Neural cell (in vitro differentiated cells): ENCODE data around the gene GNPAT. TPM values are rescaled to one million over a fixed set of nuclear protein-coding genes. Genes with fewer than 3 reads are reported as not detected.
"Not testable (repeated sequence)": the region's sequence is repeated elsewhere in the genome, so short reads cannot be mapped to it uniquely, and the experiment has no call there.

Experiments
- H2AFZ ChIP-seq: fragments of 200-600, 300-800 bp; sonication (generic), shearing (Covaris generic); 2 replicates; pipeline ENCODE4 v1.6.0; 2014; ENCODE audit warnings: low read depth, mild to moderate bottlenecking, antibody characterized with exemption, low read length, moderate library complexity
- H3F3A ChIP-seq: fragments of 200-600 bp; shearing (Covaris generic); 2 replicates; pipeline ENCODE4 v1.6.1; 2016; ENCODE audit warnings: mild to moderate bottlenecking, moderate library complexity, mixed read lengths, antibody characterized with exemption, low read length; ENCODE audit not compliant: insufficient read depth, poor library complexity, severe bottlenecking
- H3K27ac ChIP-seq: fragments of 200-600, 300-800 bp; sonication (generic), shearing (Covaris generic); 2 replicates; pipeline ENCODE4 v1.5.1; 2014; ENCODE audit warnings: mild to moderate bottlenecking, low read length, moderate library complexity
- H3K27me3 ChIP-seq: fragments of 300-800, 200-600 bp; sonication (generic), shearing (Covaris generic); 2 replicates; pipeline ENCODE4 v1.6.0; 2014; ENCODE audit warnings: mild to moderate bottlenecking, low read depth, low read length, moderate library complexity; ENCODE audit not compliant: insufficient read depth
- H3K36me3 ChIP-seq: fragments of 300-800, 200-600 bp; sonication (generic), shearing (Covaris generic); 2 replicates; pipeline ENCODE4 v1.5.1; 2014; ENCODE audit warnings: mild to moderate bottlenecking, antibody characterized with exemption, low read length, moderate library complexity; ENCODE audit not compliant: insufficient read depth
- H3K4me2 ChIP-seq: fragments of 300-800, 200-600 bp; sonication (generic), shearing (Covaris generic); 2 replicates; pipeline ENCODE4 v1.6.0; 2014; ENCODE audit warnings: mild to moderate bottlenecking, low read length
- H3K4me3 ChIP-seq: fragments of 300-800, 200-600 bp; sonication (generic), shearing (Covaris generic); 2 replicates; pipeline ENCODE4 v1.5.1; 2014; ENCODE audit warnings: mild to moderate bottlenecking, low read length, moderate library complexity
- H3K79me2 ChIP-seq: fragments of 200-600 bp; shearing (Covaris generic); replicated peaks from 2 replicates; pipeline ENCODE4 v1.6.0; 2014; ENCODE audit warnings: mild to moderate bottlenecking, low read length, moderate library complexity; ENCODE audit not compliant: insufficient read depth
- H3K9ac ChIP-seq: fragments of 300-800, 200-600 bp; sonication (generic), shearing (Covaris generic); 2 replicates; pipeline ENCODE4 v1.6.1; 2016; ENCODE audit warnings: mild to moderate bottlenecking, low read length, mixed read lengths
- H3K9me2 ChIP-seq: fragments of 200-600 bp; shearing (Covaris generic); 2 replicates; pipeline ENCODE4 v1.6.1; 2016; ENCODE audit warnings: mild to moderate bottlenecking, low read length, mixed read lengths; ENCODE audit not compliant: insufficient read depth
- H3K9me3 ChIP-seq: fragments of 200-600, 300-800 bp; sonication (generic), shearing (Covaris generic); 2 replicates; pipeline ENCODE4 v1.6.1; 2016; ENCODE audit warnings: mild to moderate bottlenecking, mixed run types, low read length, moderate library complexity, mixed read lengths
- H4K20me1 ChIP-seq: fragments of 200-600 bp; shearing (Covaris generic); 2 replicates; pipeline ENCODE4 v1.6.1; 2016; ENCODE audit warnings: mild to moderate bottlenecking, mixed run types; ENCODE audit not compliant: insufficient read depth
- EP300 ChIP-seq: fragments of 450-650 bp; conservative IDR thresholded peaks from 2 replicates; pipeline ENCODE4 v1.6.1; 2014; ENCODE audit warnings: antibody characterized with exemption, mild to moderate bottlenecking, moderate library complexity; ENCODE audit not compliant: poor library complexity, severe bottlenecking
- EZH2 ChIP-seq: fragments of 200-600, 300-800 bp; shearing (Covaris generic), sonication (generic); IDR thresholded peaks from 2 replicates; pipeline ENCODE4 v1.6.1; 2014; ENCODE audit warnings: antibody characterized with exemption, low read length, borderline replicate concordance, mild to moderate bottlenecking; ENCODE audit not compliant: insufficient read depth, poor library complexity, severe bottlenecking
- MXI1 ChIP-seq: fragments of 450-650 bp; conservative IDR thresholded peaks from 2 replicates; pipeline ENCODE4 v1.6.1; 2014; ENCODE audit warnings: antibody characterized with exemption, mild to moderate bottlenecking; ENCODE audit not compliant: poor library complexity, severe bottlenecking
- POLR2AphosphoS5 ChIP-seq: IDR thresholded peaks from 2 replicates; pipeline ENCODE4 v1.6.1; 2012
- RAD21 ChIP-seq: fragments of 450-650 bp; conservative IDR thresholded peaks from 2 replicates; pipeline ENCODE4 v1.6.1; 2014; ENCODE audit warnings: antibody characterized with exemption, mild to moderate bottlenecking, moderate library complexity
- SMC3 ChIP-seq: fragments of 450-650 bp; conservative IDR thresholded peaks from 2 replicates; pipeline ENCODE4 v1.6.1; 2014; ENCODE audit warnings: antibody characterized with exemption, mild to moderate bottlenecking, moderate library complexity; ENCODE audit not compliant: poor library complexity
- TAF1 ChIP-seq: IDR thresholded peaks from 2 replicates; pipeline ENCODE4 v1.6.1; 2012; ENCODE audit warnings: low read depth
- polyA plus RNA-seq: library from polyadenylated mRNA; depleted of rRNA; stranded (reverse); fragments of >200 nt; gene quantifications from 2 replicates; pipeline ENCODE4 v1.2.3, GENCODE V29; 2014
- TF ChIP-seq, protein P1 (sequence below): fragments of 450-650 bp; IDR thresholded peaks from 2 replicates; pipeline ENCODE4 v1.5.1; 2014; ENCODE audit warnings: antibody characterized with exemption, mild to moderate bottlenecking, moderate library complexity; ENCODE audit not compliant: poor library complexity, severe bottlenecking
- TF ChIP-seq, protein P2 (sequence below): IDR thresholded peaks from 2 replicates; pipeline ENCODE4 v1.6.1; 2012; ENCODE audit warnings: borderline replicate concordance

GNPAT gene
- polyA plus RNA-seq, 1 donor from 2014 or later: 50.8 TPM

DNA sequence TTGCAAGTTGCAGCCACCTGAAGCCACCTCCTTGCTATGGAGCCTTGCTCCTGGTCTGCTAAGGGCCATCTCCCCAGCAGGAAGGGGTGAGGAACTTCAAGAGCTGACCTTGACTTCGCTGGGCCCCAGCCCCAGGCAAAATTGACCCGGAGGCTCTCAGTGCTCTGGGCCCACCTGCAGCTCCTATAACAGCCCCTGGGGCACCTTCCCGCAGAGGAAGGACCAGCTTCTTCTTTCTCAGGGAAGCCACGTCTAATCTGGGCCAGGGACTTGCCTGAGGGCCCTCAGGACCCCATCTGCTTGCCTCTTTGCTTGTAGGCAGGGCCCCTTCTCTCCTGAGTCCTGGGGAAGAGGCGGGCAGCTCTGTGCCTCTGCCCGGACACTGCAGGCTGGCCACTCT is 30.9 kb upstream of the GNPAT start:
- no peaks in the 10 kb centered on the region for H3F3A ChIP-seq
- TF ChIP-seq, protein P1, sequence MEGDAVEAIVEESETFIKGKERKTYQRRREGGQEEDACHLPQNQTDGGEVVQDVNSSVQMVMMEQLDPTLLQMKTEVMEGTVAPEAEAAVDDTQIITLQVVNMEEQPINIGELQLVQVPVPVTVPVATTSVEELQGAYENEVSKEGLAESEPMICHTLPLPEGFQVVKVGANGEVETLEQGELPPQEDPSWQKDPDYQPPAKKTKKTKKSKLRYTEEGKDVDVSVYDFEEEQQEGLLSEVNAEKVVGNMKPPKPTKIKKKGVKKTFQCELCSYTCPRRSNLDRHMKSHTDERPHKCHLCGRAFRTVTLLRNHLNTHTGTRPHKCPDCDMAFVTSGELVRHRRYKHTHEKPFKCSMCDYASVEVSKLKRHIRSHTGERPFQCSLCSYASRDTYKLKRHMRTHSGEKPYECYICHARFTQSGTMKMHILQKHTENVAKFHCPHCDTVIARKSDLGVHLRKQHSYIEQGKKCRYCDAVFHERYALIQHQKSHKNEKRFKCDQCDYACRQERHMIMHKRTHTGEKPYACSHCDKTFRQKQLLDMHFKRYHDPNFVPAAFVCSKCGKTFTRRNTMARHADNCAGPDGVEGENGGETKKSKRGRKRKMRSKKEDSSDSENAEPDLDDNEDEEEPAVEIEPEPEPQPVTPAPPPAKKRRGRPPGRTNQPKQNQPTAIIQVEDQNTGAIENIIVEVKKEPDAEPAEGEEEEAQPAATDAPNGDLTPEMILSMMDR: no peak
- no peak overlapping the region for H3K4me2 ChIP-seq
- no peaks in the 10 kb centered on the region for H3K79me2 ChIP-seq
- no peaks in the 10 kb centered on the region for H4K20me1 ChIP-seq
- H3K36me3 ChIP-seq: no peaks in the 10 kb centered on the region
- H3K4me3 ChIP-seq: no peak overlapping the region
- no peak overlapping the region for H3K27ac ChIP-seq
- H3K9me3 ChIP-seq: no peaks in the 10 kb centered on the region
- no peak overlapping the region for H2AFZ ChIP-seq
- H3K27me3 ChIP-seq: no peaks in the 10 kb centered on the region
- no peak overlapping the region for H3K9ac ChIP-seq
- H3K9me2 ChIP-seq: no peaks in the 10 kb centered on the region

DNA sequence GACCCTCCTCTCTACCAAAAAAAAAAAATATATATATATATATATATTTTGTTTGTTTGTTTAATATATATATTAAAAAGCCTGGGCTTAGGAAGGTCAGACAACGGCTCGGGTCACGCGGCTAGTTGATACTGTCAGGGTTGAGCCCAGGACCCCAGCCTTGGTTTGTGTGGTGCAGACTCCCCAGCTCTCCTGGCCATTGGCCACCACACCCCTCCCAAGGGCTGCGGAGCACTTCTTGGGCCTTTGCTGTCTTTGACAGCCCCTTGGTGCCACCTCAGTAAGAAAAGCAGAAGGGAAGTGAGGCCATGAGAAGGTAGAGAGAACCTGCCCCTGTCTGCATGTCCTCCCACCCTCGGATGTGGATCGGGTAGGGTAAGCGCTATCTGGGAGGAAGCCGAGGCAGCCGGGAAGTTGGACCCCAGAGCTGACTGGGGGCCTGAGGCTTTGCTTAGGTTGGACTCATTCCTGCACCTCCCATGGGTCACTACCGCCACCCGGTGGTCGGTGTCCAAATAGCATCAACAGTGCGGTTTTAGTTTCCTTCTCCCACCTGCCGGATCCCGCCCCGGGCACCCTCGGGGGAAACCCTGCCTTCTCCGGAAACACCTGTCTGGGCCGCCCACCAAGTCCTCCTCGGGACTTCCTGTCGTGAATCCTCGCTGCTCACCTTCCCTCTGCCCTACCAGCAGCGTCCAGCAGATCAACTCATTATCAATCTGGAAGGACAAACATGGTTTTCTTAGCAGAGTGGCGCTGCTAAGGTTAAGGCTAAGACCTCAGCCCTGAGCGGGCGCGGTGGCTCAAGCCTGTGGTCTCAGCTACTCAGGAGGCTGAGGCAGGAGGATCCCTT is 29.8 kb upstream of the GNPAT start:
- no peaks in the 10 kb centered on the region for H3K36me3 ChIP-seq

DNA sequence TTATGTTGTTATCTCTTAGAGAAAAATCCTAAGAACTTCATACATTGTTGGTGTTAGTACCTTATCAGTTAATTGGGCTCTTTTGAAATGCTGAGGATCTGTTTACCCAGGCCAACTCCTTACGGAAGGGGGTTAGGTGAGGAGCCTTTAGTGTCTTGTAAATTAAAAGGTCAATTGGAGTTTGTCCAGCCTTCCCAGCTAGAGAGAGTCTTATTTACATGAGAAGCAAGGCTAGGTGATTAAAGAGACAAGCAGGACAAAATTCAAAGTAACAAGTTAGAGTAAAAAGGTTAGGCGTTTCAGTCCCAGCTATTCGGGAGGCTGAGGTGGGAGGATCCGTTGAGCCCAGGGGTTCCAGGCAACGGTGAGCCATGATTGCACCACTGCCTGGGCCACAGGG is 28.7 kb upstream of the GNPAT start:
- not testable (repeated sequence) for H3K4me3 ChIP-seq, H2AFZ ChIP-seq, H3K79me2 ChIP-seq, H3K4me2 ChIP-seq, H4K20me1 ChIP-seq, H3K27ac ChIP-seq, H3F3A ChIP-seq, H3K36me3 ChIP-seq, H3K9me2 ChIP-seq, H3K9me3 ChIP-seq, H3K9ac ChIP-seq, H3K27me3 ChIP-seq

More for the DNA sequence above, 29.8 kb upstream of the GNPAT start:
- Histone ChIP-seq H3K4me3 (no peak overlapping the region), H3K4me2 (no peak overlapping the region), H3K27ac (no peak overlapping the region), H3K79me2 (no peaks in the 10 kb centered on the region), H3F3A (no peaks in the 10 kb centered on the region), H3K9me2 (no peaks in the 10 kb centered on the region), H2AFZ (no peak overlapping the region), H3K27me3 (no peaks in the 10 kb centered on the region), H3K9ac (no peak overlapping the region), H4K20me1 (no peaks in the 10 kb centered on the region), H3K9me3 (no peaks in the 10 kb centered on the region)
- TF ChIP-seq MXI1: peak; percentile 17
- TF ChIP-seq, protein P2, sequence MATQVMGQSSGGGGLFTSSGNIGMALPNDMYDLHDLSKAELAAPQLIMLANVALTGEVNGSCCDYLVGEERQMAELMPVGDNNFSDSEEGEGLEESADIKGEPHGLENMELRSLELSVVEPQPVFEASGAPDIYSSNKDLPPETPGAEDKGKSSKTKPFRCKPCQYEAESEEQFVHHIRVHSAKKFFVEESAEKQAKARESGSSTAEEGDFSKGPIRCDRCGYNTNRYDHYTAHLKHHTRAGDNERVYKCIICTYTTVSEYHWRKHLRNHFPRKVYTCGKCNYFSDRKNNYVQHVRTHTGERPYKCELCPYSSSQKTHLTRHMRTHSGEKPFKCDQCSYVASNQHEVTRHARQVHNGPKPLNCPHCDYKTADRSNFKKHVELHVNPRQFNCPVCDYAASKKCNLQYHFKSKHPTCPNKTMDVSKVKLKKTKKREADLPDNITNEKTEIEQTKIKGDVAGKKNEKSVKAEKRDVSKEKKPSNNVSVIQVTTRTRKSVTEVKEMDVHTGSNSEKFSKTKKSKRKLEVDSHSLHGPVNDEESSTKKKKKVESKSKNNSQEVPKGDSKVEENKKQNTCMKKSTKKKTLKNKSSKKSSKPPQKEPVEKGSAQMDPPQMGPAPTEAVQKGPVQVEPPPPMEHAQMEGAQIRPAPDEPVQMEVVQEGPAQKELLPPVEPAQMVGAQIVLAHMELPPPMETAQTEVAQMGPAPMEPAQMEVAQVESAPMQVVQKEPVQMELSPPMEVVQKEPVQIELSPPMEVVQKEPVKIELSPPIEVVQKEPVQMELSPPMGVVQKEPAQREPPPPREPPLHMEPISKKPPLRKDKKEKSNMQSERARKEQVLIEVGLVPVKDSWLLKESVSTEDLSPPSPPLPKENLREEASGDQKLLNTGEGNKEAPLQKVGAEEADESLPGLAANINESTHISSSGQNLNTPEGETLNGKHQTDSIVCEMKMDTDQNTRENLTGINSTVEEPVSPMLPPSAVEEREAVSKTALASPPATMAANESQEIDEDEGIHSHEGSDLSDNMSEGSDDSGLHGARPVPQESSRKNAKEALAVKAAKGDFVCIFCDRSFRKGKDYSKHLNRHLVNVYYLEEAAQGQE: no peak
- no peak for TF ChIP-seq EZH2
- TF ChIP-seq SMC3: peak; percentile 94
- TF ChIP-seq POLR2AphosphoS5: no peak
- TF ChIP-seq, protein P1: peak; percentile 94
- TF ChIP-seq EP300: no peak
- peak; percentile 96 for TF ChIP-seq RAD21
- TF ChIP-seq TAF1: no peak
